HG03159 (cell line): Measurements from ENCODE around the gene CHI3L2.

Source experiments
- ATAC-seq: cut with Tn5 transposase; IDR thresholded peaks from one replicate; pipeline ENCODE4 v1.9.1; 2021; ENCODE audit warnings: mild to moderate bottlenecking, moderate library complexity; ENCODE audit not compliant: unreplicated experiment

CHI3L2 gene

DNA sequence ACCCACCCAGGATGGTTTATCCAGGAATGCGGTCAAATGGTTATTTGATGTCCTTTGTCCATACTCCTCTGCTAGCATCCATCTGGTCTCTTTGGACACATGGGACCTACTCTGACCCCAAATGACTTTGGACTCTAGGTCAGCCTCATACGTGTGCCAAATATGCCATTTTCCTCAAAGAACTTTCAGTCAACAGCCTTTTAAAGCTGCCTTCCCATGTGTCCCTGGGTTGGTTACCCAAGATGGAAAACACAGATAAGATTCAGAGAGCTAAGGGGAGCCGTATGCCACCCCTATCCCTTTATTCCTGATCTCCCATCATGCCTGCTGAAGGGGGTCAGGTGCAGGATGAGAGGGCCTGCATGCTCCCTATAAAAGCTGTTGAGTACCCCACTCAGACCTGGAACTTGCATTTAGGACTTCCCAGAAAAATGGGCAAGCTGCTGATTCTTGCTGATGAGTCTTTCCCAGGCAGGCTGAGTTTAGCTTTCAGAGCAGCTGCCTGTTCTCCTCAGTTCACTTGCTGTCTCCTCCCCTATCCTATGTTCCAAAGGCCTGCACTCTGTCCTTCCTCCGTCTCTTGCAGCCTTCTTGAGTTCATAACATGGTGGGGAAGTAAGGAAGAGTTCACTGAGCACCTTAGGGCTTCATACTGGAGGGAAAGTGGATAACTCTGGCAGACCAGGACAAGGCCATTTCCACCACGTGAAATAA lies 19.8 kb downstream of the CHI3L2 start:
- no peak for ATAC-seq

DNA sequence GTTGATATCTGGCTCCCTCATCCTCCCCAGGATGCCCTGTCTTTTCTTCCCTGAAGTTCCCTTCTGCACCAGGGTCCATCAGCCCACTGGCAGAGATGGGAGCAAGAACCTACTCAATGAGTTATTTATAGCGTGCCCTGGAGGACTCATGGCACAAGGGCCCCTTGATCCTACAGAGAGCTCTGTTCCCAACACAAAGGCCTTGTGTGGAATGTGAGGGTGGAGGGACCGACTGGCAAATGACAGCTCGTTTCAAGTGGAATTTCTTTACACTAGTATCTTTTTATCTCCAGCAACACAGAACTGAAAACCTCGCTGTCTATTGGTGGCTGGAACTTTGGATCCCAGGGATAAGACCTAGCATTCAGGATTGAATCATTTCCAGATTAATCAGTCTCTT lies 22.4 kb downstream of the CHI3L2 start:
- ATAC-seq = no peak

GRCh38 chr1:111251570-111251969 lies 24.1 kb downstream of the CHI3L2 start:
- no peak for ATAC-seq

- ATAC-seq = no peak
Measured at GRCh38 chr1:111252786-111253185, 25.3 kb downstream of the CHI3L2 start.

GRCh38 chr1:111253876-111254275 lies 26.4 kb downstream of the CHI3L2 start:
- no peak for ATAC-seq

DNA sequence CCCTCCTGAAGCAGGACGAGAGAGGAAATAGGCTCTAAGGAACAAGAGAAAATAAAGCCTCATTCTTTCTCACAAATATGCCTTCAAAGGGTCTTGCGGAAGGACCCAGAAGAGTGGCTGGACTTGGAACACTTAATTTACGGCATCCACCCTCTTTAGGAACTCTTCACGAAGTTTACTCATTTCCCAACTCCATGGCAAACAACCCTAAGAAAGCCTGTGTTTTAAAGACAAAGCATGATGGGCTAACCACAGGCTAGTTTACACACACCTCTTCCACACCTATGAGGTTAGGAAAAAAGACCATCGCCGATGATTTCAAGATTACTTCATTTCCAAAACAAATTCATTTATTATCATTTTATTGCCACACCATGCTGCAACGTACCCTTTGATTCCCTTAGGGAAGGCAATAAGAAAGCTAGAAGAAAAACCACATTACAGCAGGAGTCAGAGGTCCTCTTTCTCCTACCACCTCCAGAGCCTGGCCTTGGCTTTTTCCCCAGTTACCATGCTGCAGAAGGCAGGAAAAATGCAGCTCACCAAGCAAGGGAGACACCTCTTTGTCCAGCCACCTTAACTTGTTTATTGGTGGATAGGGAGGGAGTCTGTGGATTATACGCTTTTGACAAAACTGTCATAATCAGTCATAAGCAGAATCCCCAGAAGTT lies 29.6 kb downstream of the CHI3L2 start:
- no peak for ATAC-seq

DNA sequence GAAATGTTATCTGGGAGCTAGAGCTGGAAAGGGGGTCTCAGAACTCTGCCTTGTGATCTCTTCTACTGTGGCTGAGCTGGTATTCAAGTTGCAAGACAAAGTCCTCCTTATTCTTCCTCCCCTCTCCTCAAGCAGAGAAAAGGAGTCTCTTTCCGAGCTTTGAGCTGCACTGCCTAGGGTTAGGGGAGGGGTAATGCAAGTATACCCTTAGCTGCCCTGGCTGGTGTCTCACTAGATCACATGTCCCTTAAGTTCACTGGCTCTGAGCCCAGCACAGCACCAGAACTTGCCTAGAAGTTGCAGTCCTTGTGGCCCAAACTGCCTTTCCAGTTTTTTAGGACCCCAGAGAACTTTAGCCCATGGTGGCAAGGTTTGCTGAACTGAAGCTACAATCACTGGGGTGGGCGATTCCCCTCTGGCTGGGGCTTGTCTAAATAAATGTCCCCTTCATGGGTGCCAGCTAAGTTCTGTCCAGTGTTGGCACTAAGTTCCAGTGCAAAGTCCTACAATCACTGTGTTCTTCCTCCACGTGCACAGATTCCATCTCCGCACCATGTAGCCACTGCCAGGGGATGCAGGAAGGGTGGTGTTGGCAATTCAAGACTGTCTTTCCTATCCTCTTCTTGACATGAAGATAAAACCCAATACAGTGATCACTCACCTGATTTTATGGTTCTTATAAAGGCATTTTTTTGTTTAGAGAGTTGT lies 40.4 kb downstream of the CHI3L2 start:
- no peak for ATAC-seq

- no peak for ATAC-seq
Measured at GRCh38 chr1:111269825-111270406, 42.4 kb downstream of the CHI3L2 start.

GRCh38 chr1:111270771-111271463 lies 43.4 kb downstream of the CHI3L2 start:
- ATAC-seq = no peak

GRCh38 chr1:111271464-111271801 lies 43.9 kb downstream of the CHI3L2 start:
- ATAC-seq = no peak

DNA sequence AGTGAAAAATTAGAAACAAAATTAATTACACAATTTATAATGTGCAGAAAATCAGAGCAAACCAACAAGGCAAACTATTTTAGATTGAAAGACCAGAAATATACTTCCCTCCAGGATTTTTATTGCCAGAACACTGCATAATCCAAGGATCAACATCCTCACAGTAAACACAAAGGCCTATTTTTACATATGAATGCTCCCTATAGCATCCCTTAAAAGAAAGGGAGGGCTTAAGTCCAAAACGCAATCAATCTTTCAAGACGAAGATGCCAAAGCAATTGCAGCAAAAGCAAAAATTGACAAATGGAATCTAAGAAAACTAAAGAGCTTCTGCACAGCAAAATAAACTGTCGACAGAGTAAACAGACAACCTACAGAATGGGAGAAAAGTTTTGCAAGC lies 44.6 kb downstream of the CHI3L2 start:
- ATAC-seq = no peak

- no peak for ATAC-seq
Measured at GRCh38 chr1:111274653-111275052, 47.1 kb downstream of the CHI3L2 start.

DNA sequence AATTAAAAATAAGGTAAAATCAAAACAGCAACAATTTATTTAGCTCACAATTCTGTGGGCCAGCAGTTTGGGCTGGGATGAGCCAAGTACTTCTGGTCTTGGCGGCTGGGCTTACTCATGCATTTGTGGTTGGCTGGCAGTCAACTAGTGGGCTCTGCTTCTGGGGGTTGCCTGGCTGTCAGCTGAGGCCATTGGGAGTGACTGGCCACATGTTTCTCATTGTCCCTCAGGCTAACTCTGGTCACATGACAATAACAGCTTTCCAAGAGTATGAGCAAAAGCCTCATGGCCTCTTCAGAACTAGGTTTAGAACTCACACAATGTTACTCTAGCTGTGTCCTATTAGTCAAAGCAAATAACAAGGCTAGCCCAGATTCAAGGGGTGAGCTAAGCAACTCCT lies 47.6 kb downstream of the CHI3L2 start:
- no peak for ATAC-seq

DNA sequence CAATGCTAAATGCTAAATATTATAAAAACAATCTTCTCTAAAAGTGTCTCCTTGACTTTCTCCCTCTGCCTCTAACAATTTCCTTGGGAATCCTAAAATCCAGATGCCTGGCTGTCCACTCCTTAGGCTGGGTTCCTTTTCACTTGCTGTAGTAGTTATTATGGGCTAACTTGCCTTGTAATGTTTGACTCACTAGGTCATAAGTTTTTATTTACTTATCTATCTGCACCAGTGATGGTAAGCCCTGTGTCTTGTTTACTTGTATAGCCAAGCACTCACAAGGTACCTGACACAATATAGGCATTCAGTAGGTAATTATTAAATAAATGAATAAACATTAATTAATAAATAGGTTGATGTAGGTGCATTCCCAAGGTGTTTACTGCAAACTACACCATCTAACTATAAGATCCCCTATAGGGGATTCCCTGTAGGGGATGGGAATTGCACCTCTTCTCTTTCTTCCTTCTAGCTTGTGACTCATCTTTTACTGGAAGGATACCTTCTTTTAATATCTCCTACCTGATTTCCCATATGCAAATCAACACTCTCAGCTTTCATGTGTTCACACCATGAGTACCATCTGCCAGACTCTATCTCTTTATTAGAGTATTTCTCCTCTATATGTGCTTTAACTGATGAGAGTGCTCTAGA lies 48.4 kb downstream of the CHI3L2 start:
- ATAC-seq = no peak

DNA sequence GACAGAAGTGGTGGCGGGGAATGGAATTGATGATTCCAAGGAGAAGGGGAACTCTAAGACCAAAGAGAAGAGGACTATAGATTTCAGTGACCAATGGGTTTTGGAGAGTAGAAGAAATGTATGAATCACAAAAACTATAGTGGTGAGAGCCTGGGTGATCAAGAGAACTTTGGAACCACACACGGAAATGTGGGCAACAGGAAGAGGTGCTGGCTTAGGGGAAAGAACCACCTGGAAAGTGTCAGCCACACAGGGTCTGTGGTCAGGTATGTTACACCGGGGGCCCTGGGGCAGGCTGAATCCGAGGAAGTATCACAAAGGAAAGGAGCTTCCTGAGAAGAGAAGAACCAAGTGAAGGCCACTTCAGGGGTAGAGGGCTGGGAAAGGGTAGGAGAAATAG lies 51.6 kb downstream of the CHI3L2 start:
- ATAC-seq = no peak

- ATAC-seq = no peak
Measured at GRCh38 chr1:111280267-111280666, 52.8 kb downstream of the CHI3L2 start.

- no peak for ATAC-seq
Measured at GRCh38 chr1:111281411-111281810, 53.9 kb downstream of the CHI3L2 start.

GRCh38 chr1:111283838-111284237 lies 56.3 kb downstream of the CHI3L2 start:
- ATAC-seq = no peak

DNA sequence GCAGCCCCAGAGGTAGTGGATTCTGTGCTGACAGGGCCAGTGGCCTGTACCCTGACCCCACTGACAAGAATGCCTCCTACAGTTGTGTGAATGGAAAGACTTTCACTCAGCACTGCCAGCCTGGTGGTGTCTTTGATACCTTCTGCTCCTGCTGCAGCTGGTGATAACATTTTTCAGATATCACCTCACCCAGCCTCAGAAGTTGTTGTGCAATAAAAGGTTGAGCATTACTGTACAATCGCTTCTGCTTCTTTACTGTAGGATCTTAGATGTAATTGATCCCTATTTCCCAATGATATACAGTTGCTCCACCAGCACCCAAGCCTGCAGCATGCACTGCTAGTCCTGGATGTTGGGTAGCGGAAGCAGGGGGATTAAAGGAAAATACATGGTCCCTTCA lies 58.4 kb downstream of the CHI3L2 start:
- no peak for ATAC-seq

- no peak for ATAC-seq
Measured at GRCh38 chr1:111286912-111287311, 59.4 kb downstream of the CHI3L2 start.

- ATAC-seq = no peak
Measured at GRCh38 chr1:111289371-111289770, 61.9 kb downstream of the CHI3L2 start.
